Stimulated activated CD4-positive, alpha-beta T cell treated with anti-CD3 and anti-CD28 coated beads, Interleukin-1b, Interleukin-23, amount 100 ng/mL, for 24 hours (primary cell): Measurements from ENCODE around the gene GFM2.
"Not testable (repeated sequence)": the region's sequence is repeated elsewhere in the genome, so short reads cannot be mapped to it uniquely, and the experiment has no call there.

Experiments used
- DNase-seq, 4 experiments: peaks; one replicate each; pipeline ENCODE4 v3.0.0-alpha.2; 2020; ENCODE audit warnings: low read depth in 4 of 4, low spot score in 1 of 4

Gene GFM2

DNA sequence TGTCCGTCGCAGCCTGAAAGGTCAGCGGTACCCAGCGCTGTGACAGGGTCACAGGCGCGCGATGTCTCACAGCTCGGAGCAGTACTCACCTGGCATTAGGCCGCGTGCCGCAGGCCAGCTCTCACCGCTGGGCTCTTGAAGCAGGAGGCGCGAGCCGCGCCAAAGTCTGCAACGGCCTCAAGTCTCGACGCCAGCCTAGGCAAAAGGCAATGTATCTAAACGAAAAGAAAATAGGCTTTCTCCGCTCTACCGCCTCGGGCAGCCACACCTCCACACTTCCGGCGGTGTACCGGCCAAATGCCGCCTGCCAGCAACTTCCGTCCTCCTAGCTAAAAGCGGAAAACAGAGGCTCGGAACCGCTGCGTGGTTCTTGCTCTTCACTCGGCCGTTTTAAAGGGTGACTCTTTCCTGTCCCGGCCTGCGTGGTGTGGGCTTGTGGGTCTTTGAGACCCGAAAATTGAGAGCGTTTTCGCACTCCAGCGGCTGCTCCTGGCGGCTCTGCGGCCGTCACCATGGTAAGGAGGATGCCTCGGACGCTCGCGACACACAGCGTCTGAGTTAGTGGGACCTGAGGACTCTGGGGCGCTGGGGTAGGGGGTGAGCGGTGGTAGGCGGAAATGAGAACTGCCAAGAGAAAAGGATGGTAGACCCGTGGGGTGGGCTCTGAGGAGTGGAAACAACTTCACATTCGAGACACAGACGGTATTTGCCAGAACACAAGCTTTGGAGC is at the start of gene GFM2, which contains the start of gene NSA2:
Gene GFM2 (minus strand): TSS at position 269 of the 730 bp plus-strand sequence. CDS start 3,375 bp downstream, outside the sequence.
Gene NSA2 (plus strand): TSS at position 401 of the 730 bp plus-strand sequence. CDS start 112 bp downstream, at position 513.
- peak; percentile 77 to 86 (median 82) for DNase-seq

DNA sequence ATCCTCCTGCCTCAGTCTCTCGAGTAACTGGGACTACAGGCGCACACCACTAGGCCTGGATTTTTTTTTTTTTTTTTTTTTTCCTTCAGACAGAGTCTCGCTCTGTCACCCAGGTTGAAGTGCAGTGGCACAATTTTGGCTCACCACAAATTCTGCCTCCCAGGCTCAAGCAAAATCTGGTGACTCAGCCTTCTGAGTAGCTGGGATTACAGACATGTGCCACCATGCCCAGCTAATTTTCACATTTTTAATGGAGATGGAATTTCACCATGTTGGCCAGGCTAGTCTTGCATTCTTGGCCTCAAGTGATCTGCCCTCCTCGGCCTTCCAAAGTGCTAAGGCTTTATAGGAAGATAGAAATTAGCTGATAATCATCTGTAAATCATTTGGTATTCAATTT is 44.0 kb upstream of the GFM2 start:
- DNase-seq: no peak

- no peak for DNase-seq
Observed at GRCh38 chr5:74801941-74802340, 35.0 kb upstream of the GFM2 start.

DNA sequence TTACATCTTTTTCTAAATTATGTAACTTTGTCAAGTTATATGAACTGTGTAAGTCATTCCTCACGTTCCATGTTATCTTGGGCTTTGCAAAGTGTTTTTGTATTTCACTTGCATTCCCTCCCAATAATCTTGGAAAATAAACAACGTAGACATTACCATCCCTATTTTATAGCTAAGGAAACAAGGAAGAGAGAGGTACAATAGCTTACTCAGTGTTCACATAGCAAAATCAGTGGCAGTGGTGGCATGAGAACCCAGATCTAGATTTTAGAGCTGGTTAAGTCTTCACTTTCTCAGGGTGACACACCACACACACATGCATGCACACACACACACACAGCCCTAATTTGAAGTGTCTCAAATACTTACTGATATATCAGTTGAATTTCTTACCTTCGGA is 34.3 kb upstream of the GFM2 start:
- DNase-seq: no peak

- no peak for DNase-seq
Observed at GRCh38 chr5:74798977-74799911, 32.3 kb upstream of the GFM2 start.

DNA sequence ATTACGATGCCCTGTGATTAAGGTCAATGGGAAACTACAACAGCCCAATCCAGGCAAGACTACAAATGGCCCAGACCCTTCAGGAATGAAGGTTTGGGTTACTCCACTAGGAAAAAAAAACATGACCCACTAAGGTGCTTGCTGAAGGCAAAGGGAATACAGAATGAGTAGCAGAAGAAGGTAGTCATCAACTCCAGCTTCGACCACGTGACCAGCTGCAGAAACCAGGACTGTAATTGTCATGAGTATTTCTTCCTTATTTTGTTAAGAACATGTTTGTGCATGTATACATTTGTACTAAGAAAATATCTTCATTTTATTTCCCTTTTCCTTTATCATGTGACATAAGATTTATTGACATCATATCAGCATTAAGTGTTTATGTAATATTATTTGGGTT is 24.8 kb upstream of the GFM2 start:
- DNase-seq: not testable (repeated sequence)

- DNase-seq: no peak
Observed at GRCh38 chr5:74787424-74787823, 20.5 kb upstream of the GFM2 start.

- no peak for DNase-seq
Observed at GRCh38 chr5:74786851-74787250, 19.9 kb upstream of the GFM2 start.

DNA sequence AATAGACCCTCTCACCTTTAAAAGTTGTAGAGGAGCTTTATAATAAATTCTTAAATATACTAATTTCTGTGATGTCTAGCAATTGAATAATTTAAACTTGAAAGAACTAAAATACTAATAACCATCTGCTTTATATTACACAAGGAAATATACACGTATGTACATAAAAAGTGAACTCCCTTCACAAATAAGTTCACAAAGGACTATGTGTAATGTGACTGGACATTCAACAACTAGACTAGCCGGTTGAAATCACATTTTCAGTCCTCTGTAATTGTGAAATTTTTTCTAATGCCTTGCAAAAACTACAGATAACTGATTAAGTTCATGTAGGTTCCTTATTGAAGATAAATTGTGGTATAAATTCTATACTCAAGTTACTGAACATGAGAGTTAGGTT is 11.7 kb upstream of the GFM2 start:
- no peak for DNase-seq

DNA sequence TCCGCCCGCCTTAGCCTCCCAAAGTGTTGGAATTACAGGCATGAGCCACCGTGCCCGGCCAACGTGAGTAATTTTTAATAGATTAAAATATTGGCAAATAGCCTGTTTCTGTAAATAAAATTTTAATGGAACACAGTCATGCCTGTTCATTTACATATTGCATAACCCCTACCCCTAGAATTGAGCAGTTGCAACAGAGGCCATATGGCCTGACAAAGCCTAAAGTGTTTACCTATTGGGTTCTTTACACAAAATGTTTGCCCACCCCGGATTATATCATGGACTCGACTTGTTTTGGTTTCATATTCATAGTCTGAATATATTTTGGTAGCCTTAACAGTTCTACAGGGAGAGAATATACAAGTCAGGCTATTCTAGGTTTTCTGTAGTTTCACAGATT is 5.4 kb upstream of the GFM2 start:
- no peak for DNase-seq

DNA sequence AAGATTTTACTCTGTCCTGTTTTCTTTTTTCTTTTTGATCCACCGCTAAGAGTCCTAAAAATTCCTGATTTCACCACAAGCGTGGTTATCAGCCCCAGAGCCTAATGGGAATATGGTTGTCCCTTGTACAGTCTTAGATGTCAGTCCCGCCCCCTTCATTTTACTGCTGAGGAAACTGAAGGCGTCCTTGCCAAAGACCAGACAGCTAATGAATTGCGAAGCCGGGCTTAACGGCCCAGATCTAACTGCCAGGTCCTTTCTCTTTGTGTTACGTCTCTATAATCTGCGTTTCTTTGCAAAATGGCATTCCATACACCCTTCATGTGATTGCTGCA is 629 bp upstream of the GFM2 start:
- peak in 1 of 4 experiments; percentile 1 for DNase-seq

DNA sequence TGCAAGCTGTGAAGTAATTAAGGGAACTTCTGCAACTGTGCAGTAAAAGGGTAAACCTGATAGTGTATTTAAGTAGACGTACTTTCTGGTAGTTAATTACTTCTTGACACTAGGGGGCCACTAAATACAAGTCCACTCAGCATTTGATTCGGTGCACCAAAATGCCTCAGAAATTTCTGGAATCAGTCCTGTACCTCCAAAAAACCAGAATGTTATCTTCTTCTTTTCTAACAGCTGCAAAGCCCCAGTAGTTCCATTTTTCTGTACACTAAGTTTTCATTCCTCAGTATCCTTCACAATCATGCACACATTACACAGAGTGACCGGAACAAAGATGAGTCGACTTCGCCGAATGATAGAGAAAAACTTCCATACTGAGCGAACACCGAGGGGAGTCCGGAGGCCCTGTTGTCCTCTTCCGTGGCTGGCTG is 484 bp downstream of the GFM2 start:
- no peak for DNase-seq

GRCh38 chr5:74765929-74766328 is 988 bp downstream of the GFM2 start:
- DNase-seq: no peak

- DNase-seq: no peak
Observed at GRCh38 chr5:74765201-74765600, 1.7 kb downstream of the GFM2 start.

GRCh38 chr5:74763504-74763903 is 3.4 kb downstream of the GFM2 start:
- DNase-seq: no peak

- DNase-seq: no peak
Observed at GRCh38 chr5:74762599-74762998, 4.3 kb downstream of the GFM2 start.

DNA sequence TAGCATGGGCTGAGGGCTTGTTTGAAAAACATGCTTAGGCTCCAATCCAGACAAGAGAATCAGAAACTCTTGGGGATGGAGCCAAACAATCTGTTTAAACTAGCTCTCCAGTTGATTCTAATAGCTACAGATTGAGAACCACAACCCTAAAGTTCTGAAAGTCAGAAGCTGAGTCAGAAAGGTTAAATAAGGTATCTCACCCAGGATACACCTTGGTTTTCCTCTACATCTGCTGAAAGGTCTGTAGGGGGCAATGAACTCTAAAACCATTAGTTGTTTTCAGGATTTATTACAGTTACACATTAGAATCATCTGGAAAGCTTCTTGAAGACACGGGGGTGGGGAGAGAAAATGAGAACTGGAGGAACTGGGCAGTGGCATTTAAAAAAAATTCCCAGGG is 5.7 kb downstream of the GFM2 start:
- no peak for DNase-seq

GRCh38 chr5:74748742-74749141 is 18.2 kb downstream of the GFM2 start:
- not testable (repeated sequence) for DNase-seq

- no peak for DNase-seq
Observed at GRCh38 chr5:74738406-74738805, 28.5 kb downstream of the GFM2 start.

DNA sequence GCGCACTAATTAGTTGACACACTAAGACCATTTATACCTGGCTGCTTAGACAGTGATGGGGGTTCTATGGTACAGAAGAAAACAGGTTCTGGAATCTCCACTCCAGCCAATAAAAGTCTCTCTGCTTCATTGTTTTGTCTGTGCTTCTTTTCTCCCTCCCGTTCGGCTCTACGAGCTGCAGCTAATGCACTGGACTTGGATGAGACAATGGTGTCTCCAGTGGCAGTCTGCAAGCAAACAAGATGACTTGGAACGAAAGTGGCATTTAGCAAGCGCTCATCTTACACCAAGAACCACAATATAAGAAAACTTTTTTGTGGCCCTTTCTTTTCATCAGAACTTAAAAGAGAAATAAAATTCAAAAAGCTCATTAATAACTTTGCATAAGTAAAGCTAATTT is 30.2 kb downstream of the GFM2 start:
- no peak for DNase-seq

DNA sequence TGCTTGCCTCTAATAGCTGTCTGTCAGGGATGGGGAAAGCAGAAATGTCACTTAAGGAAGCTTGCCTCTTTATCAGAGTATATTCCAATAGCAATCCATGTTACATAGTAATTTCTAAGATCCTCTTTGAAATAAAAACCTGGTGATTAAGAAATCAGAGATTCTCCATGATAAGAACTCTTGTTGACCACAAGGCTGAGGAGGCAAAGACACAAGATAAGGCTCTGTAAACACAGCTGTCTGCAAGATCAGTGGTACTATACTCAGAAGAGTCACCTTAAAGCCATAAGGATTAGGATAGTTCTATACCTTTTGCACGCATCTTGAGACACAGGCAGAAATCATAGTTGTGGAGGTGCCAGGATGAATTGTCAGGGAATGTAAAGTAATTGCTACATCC is 41.6 kb downstream of the GFM2 start:
- DNase-seq: no peak

GRCh38 chr5:74722271-74722670 is 44.6 kb downstream of the GFM2 start:
- DNase-seq: no peak
